HG02642 (cell line): ENCODE data around the gene CCL15.
"Not testable (repeated sequence)": the region's sequence is repeated elsewhere in the genome, so short reads cannot be mapped to it uniquely, and the experiment has no call there.

ENCODE experiments used
- ATAC-seq: cut with Tn5 transposase; IDR thresholded peaks from one replicate; pipeline ENCODE4 v1.9.1; 2021; ENCODE audit warnings: mild to moderate bottlenecking; ENCODE audit not compliant: unreplicated experiment, poor library complexity

Gene CCL15, protein sequence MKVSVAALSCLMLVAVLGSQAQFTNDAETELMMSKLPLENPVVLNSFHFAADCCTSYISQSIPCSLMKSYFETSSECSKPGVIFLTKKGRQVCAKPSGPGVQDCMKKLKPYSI

DNA sequence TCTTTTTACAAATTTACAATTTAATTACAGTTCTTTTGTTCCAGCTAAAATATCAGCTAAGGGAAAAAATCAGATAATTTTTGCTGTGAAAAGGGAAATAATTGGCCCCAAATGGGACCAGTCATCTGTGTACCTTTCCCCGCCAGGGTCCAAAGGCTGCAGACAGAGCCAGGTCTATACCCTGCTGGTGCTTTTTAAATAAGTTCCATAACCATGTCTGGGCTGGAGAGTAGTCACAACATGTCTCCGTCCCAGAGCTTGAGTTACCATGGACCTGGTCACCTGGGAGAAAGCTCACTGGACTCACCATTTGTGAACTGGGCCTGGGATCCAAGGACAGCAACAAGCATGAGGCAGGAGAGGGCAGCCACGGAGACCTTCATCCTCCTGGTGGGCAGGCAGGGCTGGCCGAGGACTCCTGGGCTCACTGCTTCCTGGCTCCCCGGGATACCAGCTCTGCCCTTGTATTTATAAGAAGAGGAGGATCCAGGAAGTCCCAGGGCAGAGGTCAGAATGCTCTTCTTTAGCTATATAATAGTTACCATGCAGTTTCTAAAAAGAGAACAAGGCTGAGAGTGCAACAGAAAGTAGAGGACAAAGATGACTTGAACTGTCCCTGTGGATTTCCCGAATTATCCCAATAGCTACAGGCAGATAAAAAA is at the start of gene CCL15:
Gene CCL15, minus strand, starts transcription at position 444 of the 662 bp plus-strand sequence. Its CDS starts 61 bp downstream, at position 383.
- no peak for ATAC-seq

DNA sequence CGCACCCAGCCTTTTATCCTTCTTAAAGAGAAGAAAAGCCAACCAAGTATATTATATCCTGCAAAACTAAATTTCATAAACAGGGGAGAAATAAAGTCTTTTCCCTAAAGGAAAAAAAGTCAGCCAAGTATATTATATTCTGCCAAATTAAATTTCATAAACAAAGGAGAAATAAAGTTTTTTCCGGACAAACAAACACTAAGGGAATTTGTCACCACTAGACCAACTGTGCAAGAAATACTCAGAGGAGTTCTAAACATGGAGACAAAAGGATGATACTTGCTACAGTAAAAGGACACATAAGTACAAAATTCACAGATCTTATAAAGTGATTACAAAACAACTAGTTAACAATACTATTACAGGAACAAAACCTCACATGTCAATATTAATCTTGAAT is 48.3 kb upstream of the CCL15 start:
- no peak for ATAC-seq

DNA sequence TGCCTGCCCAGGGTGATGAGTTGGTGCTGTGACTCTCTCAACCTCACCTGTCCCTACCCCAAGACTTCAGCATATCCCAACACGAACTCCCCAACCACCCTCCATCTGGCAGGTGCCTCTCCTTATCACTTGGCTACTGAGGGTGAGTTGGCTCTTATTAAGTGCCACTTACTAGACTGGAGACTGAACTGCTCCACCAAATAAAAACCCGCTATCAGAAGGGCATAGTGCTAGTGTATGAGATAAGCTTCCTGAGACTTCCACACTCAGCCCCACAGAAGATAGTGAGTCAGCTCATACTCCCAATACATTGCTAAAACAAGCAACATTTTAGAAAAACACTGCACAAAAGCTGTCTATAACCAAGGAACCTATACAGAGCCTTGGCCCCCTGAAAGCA is 46.7 kb upstream of the CCL15 start:
- no peak for ATAC-seq

DNA sequence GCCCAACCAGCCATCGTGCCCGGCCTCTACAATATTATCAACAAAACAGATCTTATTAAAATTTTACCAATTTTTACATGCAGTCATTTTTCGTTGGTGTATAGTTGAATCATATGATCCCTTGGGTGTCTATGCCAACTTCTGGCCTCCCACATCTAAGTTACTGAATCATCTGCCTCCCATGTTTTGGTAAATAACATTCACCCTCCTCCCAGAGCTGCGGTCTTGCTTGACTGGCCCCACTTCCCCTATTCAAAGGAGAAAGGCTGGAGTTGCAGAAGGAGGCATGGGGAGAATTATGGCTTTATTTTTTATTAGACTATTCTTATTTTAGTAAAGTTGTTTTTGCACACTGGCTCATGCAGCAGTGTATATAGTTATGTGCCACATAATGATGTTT is 34.9 kb upstream of the CCL15 start:
- ATAC-seq: no peak

DNA sequence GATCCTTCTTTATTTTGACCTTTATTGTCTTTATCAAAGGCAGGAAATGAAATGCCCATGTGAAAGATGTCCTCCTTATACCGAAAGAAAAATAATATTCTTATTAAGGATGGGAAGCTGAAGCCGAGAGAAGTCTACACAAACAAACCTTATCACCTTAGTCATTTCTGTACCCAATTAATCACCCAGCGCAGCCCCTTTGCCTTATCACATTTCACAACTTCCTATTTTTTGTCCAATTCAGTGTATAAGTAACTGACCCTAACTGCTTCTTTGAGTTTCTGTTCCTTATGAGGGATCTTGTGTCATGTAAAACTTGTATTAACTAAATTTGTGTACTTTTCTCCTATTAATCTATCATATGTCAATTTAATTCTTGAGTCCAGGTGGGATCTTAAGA is 32.8 kb upstream of the CCL15 start:
- no peak for ATAC-seq

DNA sequence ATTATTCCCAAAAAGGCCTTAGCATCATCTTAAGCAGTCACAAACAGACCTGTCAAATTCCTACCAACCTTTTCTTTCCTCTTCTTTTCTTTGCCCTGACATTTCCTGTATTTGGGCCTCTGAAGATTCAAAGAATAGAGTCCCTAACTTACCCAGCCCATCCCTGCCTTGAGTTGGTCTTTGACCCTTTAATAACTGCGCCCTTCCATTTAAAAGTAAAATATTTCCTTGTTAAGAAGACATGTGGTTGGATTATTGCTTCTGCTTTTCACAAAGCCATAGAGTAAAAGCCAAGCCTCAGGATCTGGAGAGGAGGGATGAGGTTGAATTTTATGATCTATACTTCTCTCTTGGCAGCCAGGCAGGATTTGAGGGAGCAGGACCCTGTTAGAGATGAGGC is 29.6 kb upstream of the CCL15 start:
- no peak for ATAC-seq

DNA sequence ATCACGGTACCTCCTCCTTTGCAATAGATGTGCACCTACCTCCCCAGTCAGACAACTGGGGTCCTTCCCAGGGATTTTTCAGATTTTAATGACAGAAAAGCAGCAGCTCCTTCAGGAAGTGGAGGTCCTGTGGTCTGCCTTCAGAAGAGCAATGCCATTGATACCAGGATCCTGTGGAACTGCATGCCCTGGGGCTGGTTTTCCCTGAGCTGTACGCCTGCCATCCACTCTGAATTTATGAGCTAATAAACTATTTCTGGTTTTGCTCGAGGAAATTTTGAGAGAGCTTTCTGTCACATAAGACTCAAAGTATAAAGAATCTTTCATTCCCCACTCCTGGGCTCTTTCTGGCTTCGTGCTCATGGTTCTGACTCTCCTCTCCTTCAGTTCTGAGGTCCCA is 26.4 kb upstream of the CCL15 start:
- no peak for ATAC-seq

DNA sequence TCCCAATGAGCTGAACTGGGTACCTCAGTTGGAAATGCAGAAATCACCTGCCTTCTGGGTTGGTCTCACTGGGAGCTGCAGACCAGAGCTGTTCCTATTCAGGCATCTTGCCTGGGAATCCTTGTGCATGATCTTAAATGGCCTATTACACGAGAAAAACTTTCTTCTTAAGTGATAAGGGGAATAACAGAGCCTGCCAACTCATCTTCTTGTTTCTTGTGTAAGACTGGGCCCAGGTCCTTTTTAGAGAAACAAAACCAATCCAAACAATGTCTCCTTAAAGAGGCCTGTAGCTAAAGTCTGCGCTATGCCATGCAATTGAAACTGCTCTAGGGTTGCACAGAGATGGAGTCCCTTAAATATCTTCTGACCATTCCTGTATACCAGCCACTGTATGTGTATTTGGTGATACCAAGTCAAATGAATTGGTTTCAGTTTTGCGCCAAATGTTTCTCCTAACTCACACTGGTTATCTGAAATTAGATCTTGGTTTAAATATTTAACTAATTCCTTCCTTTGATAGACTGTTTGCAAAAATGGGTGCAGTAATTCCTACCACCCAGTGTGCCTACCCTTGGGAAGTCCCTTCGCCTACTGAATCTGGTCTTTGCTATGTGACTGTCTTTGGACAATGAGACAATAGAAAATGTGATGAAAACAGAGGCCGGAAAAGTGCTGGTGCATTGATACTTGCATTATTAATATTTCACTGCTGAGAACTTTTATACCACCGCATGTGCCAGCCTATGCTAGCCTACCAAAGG is 22.9 kb upstream of the CCL15 start:
- no peak for ATAC-seq

DNA sequence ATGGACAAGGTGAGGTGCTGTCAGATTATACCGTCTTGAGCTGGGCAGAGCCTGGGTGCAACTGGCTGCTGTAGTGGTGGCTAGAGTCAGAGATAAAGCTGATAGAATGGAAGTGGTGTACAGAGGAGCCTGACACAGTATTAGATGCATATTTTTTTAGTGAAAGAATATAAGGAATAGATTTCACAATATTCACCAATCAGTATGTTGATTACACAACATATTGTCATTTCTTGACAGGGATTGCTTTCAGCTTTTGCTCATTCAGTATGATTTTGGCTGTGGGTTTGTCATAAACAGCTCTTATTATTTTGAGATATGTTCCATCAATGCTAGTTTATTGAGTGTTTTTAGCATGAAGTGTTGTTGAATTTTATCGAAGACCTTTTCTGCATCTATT is 18.1 kb upstream of the CCL15 start:
- ATAC-seq: no peak

DNA sequence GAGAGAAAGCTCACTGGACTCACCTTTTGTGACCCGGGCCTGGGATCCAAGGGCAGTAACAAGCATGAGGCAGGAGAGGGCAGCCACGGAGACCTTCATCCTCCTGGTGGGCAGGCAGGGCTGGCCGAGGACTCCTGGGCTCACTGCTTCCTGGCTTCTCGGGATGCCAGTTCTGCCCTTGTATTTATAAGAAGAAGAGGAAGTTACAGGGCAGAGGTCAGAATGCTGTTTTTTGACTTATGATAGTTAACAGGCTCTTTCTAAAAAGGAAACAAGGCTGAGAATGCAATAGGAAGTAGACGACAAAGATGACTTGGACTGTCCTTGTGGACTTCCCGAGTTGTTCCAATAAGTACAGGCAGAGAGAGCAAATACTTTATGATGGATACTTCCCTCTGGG is 16.4 kb upstream of the CCL15 start, which contains the start of gene CCL23:
Gene CCL23, minus strand, starts transcription at position 174 of the 400 bp plus-strand sequence. Its CDS starts 75 bp downstream, at position 99.
- ATAC-seq: no peak

DNA sequence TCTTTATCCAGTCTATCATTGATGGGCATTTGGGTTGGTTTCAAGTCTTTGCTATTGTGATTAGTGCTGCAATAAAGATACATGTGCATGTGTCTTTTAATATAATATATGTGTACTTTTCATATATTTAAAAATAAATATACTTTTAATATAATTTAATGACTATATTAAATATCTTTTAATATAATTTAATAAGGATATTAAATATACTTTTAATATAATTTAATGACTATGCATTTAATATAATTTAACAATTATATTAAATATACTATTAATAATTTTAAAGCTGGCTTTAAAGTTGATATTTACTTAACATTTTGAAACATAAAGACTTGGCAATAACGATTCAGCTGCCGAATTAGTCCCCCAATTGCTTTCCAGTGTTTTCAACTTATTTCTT is 15.2 kb upstream of the CCL15 start:
- no peak for ATAC-seq

DNA sequence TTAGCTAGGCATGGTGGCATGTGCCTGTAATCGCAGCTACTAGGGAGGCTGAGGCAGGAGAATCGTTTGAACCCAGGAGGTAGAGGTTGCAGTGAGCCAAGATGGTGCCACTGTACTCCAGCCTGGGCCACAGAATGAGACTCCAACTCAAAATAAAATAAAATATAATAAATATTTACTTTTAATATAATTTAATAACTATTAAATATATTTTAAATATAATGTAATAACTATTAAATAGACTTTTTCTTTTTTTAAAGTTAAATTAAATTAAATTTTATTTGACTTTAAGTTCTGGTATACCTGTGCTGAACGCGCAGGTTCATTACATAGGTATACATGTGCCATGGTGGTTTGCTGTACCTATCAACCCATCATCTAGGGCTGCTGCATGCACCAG is 14.5 kb upstream of the CCL15 start:
- ATAC-seq: not testable (repeated sequence)

DNA sequence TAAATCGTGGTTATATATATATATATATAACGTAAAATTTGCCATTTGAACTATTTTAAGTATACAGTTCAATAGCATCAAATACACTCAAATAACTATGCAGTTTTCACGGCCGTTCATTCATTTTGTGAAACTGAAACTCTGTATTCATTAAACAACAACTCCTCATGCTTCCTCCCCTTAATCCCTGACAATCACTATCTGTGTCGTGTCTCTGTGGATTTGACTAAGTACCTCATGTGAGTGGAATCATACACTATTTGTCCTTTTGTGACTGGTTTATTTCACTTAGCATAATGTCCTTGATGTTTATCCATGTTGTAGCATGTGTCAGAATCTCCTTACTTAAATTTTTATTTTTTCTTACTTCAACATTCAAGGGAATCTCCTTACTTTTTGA is 13.6 kb upstream of the CCL15 start:
- no peak for ATAC-seq

DNA sequence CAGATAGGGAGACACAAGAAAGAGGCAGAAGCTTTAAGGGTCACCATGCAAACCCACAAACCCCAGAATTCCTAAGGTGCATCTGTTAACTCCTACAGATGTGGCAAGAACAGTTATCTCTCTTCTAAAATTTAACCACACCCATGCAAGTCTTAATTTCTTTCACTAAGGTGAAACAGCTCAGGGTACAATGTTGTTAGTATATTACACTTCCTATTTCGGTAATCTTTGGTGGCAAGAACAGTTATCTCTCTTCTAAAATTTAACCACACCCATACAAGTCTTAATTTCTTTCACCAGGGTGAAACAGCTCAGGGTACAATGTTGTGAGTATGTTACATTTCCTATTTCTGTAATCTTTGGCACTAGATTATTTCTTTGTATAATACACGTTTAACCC is 9.8 kb upstream of the CCL15 start:
- no peak for ATAC-seq

DNA sequence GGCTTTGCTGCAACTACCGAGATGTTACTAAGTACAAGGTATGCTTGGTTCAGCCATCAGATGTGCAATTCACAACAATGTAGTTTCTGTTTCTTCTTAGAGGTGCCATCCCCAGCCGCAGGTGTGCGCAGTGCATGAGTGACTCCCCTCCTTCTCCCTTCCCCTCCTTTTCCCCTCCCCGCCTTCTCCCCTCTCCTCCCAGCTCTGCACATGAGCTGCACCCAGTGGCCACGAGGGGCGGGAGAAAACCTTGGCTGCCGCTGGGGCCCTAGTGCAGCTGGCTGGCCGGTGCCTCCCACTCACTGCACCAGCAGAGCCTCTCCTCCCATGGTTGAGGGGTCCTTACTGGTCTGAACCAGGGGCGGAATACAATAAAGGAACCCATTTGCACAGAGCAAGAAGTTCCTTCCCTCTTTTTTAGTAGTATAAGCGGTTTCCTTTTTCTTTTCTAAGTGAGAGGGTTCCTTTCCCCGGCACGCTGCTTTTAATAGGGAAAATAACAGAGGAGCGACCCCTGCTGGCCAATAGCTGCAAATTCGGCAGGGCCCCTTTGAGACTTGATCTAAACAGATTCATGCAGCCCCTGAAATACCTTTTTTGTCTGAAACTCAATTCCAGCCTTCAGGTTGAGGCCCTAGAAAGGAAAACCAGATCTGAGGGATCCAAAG is 7.8 kb upstream of the CCL15 start:
- ATAC-seq: no peak

DNA sequence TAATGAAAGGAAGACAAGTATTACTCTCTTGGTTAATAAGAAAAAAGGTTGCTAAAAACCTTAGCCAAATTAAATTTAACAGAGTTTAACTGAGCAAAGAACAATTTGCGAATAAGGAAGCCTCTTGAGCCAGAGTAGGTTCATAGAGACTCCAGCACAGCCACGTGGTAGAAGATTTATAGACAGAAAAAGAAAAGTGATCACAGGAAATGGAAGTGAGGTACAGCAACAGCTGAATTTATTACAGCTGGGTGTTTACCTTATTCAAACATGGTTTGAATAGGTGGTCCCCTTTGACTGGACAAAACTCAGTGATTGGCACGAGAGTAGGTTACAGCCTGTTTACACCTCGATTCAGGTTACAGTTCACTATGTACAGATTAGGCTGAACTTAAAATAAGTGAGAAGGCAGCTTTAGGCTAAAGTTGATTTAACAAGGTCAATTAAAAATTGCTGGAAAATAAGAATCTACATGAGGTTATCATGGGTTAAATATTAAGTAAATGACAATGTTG is 3.3 kb upstream of the CCL15 start:
- ATAC-seq: no peak

DNA sequence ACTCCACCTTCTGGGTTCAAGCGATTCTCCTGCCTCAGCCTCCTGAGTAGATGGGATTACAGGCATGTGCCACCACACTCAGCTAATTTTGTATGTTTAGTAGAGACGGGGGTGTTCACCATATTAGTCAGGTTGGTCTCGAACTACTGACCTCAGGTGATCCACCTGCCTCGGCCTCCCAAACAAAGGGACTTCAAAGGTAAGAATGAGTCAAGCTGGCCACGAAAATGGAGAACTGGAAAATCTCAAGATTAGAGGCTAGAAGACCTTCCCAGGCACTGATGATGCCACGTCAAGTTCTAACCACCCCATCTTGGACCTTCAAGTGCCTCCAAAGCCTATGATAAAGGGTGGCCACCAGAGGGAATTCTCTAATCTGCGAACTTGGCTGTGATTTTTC is 1.3 kb upstream of the CCL15 start:
- no peak for ATAC-seq

DNA sequence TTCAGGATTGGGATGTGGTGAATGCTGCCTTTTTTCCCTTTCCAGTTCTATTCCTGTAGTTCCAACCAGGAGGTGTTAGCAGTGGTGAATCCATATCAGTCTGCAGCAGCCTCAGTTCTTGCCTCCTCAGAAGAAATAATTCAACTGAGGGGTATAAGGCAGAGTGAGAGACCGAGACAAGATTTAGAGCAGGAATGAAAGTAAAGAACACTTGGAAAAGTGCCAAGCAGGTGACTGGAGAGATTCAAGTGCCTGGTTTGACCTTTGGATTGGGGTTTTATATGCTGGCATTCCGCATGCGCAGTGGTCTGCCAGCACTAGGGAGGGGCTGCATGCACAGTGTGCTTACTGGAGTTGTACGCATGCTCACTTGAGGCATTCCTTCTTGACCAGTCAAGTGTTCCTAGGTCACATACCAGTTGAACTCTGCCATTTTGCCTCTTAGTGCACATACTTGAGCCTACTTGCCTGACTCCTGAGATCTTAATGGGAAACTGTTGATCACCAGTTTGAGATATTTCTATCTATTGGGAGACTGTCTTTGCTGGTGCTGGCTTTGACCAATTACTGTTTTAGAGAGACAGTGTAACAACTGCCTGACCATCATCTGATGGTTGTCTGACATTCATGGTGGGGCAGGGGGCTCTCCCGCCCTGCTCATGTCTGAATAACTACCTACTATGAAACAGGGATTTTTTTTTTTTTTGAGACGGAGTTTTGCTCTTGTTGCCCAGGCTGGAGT is 680 bp upstream of the CCL15 start:
- no peak for ATAC-seq

DNA sequence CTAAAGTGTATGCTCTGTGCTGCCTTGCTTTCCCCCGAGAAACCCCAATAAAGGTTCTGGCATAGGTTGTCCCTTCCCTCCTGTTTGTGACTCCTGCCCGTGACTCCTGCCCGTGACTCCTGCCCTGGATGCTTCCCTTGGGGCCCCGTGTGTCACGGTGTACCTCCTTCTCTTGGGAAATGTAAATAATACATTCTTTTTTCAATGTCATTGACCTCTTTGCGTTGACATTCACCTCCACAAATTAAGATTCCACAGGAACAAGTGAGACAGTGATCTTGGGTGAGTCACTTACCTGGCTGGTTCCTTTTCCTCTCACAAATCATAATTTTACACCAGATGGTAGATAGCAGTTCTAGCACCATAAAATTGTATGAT is 632 bp downstream of the CCL15 start:
- ATAC-seq: no peak

DNA sequence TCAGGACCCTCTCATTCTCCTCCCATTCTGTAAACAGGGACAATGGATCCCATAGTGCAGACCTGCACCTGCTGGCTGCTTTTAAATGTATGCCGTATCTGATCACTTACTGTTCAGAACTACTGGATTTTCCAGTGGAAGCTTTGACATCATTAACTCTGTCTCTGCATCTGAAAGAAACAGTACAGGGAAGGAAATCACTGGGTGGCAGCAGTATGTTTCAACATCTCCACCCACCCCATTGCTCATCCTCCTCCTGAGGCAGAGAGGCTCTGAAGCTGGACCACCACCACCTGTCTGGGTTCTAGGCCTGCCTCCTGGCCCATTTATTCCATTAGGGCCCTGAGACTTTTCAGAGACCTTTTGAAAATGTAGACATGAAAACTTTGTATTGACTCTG is 2.6 kb downstream of the CCL15 start:
- no peak for ATAC-seq
